NCI-H1105 (cell line): ENCODE results near the gene KIAA1671.
"Not testable (repeated sequence)": the region's sequence is repeated elsewhere in the genome, so short reads cannot be mapped to it uniquely, and the experiment has no call there.

Experiments used
- DNase-seq: peaks from one replicate; lab custom pipeline; 2025; lab: John Stamatoyannopoulos, UW

Gene KIAA1671

DNA sequence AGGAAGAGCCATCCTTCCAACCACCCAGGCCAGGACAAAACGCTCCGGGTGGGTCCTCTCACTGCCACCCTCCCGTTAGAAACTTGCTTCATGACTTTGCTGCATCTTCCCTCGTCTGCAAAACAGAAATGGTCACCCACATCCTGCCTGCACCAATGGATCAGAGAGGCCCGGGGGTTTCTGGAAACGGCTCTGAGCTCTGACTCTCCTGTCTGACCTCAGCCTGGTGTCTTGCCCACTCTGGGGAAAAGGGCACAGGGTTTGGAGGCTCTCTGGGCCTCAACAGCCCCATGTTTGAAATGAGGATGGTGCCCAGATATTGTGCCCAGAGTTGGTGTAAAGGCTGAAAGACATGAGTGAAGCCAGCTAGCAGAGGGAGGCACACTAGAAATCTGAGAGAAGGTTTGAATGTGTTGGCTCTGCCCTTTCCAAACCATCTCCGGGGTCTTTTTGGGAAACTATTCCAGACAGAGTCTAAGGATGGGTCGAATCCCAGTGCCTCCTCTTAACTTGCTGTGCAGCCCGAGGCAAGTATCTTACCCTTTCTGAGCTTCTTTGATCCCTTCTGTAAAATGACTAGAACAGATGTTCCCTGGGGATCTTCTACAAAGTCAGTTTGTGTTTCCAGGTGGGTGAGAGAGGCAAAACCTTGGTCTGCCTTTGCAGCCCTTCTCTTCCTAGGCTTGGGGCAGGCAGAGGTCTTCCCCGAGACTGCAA is 249.2 kb downstream of the KIAA1671 start:
- DNase-seq, result no peak

DNA sequence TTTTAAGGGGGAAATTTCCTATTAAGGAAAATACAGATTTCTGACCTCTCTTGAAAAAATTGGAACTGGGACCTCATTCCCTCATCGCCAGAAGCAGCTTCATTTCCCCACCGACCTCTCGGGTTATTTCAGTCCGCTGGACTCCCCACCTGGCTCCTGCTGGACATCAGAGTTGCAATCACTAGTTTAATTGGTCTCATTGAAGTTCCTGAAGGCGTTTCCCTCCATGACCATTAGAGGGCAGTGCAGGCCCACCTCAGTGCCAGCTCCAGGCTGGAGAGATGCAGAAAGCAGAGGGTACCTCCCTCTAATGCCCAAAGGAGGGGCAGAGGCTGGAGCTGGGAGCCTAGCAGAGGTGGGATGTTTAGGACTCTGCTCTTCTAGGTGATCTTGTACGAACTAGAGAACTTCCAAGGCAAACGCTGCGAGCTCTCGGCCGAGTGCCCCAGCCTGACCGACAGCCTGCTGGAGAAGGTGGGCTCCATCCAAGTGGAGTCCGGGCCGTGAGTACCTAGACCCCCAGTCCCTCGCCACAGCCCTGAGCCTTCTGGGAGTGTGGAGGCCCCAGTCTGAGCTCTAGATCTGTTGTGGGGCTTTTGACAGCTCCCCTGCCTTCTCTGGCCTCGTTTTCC is 249.9 kb downstream of the KIAA1671 start:
- peak; percentile 37 for DNase-seq

DNA sequence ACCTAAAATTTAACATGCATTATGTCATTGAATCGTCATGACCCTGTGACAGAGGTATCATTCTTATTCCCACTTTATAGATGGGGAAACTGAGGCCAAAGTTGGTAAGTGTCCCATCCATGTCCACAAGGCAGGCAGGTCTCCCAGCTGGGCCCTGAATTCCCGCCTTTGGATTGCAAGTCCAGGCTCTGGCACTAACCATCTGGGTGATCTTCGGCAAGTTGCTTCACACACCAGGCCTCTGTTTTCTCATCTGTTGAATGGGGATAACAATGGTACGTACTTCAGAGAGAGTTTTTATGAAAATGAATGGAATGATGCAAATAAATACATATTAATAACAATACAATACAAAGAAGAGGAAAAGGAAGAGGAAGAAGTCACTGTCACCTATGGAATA is 250.6 kb downstream of the KIAA1671 start:
- no peak for DNase-seq

GRCh38 chr22:25204547-25204946 is 252.0 kb downstream of the KIAA1671 start:
- DNase-seq, result not testable (repeated sequence)

DNA sequence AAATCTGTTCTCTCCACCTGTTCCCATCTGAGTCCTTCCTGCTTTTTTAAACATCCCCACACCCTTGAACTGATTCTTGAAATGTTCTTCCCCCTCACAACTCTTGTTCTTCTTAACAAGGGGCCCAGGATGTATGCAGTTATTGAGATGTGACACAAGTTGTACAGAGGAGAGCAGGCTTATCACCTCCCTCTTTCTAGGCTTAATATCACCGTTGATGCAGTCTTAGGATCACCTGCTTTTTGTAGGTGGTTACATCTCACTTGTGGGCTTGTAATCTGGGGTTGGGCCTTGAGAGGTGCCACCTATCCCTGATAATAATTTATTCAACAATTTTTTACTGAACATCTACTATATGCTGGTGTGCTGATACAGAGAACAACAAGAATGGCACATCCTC is 253.3 kb downstream of the KIAA1671 start:
- no peak for DNase-seq

GRCh38 chr22:25206998-25207397 is 254.5 kb downstream of the KIAA1671 start:
- no peak for DNase-seq

GRCh38 chr22:25207553-25208157 is 255.1 kb downstream of the KIAA1671 start:
- no peak for DNase-seq

DNA sequence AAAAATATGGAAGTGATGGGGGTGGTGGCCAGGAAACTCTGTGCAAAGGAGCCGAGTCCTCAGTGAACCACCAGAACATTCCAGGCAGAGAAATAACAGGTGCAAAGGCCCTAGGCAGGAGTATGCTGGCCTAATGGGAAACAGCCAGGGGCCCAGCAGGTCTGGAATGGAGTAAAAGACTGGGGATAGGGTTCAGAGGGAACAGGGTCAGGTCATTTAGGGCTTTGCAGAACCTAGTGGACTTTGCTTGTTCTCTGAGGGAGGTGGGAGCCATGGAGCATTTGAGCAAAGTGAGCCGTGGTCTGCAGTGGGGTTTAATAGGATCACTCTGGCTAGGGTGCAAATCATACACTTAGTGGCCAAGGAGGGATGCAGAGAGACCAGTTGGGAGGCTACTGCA is 255.8 kb downstream of the KIAA1671 start:
- no peak for DNase-seq

GRCh38 chr22:25208743-25209505 is 256.4 kb downstream of the KIAA1671 start:
- DNase-seq, result no peak

DNA sequence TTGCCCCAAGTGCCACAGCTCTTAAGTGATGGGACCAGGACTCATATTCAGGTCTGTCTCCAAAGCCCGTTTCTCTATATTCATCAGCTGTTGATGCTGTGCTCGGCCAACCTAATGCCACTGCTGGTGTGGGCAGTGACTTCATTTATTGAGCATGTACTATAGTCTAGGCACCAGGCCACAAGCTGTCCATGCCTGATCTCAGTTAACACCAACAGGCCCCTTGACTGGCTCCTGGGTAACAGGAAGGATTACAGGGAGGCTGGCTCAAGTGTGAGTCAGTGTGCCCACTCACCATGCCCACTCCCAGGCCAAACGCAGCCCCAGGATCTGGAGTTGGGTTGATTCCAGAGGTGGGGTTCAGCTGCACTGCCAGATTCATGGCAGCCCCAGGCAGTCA is 258.3 kb downstream of the KIAA1671 start:
- DNase-seq, result no peak

DNA sequence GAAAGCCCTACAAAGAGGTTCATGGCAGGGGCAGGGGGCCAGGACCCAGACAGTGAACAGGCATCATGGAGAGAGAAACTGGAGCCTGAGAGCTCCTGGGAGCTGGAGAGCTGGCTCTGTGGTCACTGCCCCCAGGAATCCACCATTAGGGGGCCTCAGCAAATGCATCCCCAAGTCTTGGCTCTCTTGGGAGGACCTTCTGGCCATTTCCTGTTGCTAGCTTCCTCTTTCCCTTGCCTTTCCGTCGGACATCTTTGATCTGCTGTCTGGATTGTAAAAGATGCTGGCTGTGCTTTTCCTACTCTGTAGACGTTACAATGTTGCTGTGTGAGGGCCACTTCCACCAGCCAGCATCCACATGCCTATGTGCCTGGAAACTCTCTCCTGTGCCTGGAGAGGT is 259.8 kb downstream of the KIAA1671 start:
- no peak for DNase-seq

DNA sequence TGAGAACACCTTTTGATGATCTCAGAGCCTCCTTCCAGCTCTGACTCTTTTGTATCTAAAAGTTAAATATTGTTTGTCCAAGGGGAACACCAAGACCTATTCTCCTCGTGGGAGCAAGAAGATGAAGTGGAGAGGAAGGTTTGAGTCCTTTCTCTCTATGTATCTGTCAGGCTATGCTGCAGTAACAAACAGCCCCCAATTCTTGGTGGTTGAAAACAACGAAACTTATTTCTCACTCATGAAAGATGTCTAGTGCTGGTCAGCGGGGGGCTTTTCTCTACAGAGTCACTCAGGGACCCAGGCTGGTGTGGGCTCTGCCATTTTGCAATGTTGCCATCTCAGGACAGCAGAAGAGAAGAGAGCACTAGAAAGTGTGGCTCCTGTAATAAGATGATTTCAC is 260.7 kb downstream of the KIAA1671 start:
- DNase-seq, result no peak

DNA sequence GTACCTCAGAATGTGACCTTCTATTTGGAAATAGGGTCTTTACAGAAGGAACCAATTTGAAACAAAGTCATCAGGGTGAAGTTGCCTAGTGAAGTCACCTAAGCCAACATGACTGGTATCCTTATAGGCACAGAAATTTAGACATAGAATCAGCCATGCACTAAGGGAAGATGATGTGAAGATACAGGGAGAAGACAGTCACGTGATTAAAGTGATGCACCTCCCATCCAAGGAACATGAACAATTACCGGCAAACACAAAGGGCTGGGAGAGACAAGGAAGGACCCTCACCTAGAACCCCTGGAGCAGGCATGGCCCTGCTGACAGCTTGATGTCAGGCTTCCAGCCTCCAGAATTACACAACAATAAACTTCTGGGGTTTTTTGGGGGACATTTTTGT is 263.7 kb downstream of the KIAA1671 start:
- DNase-seq, result no peak

DNA sequence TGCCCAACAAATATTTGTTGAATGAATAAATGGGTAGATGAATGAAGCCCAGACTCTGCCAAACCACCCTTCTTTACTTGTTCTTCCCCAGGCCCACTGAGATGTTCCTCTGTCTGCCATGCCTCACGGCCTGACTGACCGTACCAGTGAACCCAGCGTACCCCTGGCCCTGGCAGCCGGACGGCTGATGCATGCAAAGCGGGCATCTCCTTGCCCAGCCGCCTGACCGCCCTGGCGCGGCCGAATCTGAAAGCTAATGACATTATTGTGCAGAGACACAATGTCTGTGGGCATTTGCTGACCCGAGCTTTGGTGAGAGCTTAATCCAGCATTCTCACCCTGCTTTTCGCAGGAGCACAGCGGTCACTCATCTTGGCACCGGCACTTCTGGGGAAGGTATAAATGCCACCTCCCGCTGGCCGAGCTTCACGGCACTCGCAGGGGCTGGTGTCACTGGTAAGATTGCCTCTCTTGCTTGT is 266.7 kb downstream of the KIAA1671 start, which contains the start of gene CRYBB2:
TSS of gene CRYBB2 (plus strand) at position 429 of the 479 bp plus-strand sequence. CDS start 1,791 bp downstream, outside the sequence.
- no peak for DNase-seq

DNA sequence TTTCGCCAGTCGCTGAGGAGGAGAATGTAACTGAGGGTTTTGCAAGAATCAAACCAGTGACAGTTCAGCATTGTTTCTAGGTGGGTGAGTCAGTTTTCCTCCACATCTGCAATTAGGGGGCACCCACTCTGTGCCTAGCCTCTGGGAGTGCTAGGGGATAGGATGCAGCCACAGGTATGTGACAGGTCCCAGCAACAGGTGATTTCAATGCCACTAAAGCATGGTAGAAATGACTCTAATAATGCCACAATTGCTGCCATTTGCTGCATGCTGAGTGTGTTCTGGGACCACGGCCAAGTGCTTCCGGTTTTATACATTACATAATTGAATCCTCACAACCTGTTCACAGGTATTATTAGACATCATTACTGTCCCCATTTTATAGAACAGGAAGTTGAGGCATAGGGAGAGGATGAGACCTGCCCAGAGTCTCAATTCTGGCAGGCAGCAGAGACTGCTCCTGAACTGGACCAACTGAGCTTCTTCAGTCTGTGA is 267.5 kb downstream of the KIAA1671 start:
- peak; percentile 50 for DNase-seq

- no peak for DNase-seq
Observed at GRCh38 chr22:25221790-25222189, 269.3 kb downstream of the KIAA1671 start.

- DNase-seq, result no peak
Observed at GRCh38 chr22:25223269-25223850, 270.8 kb downstream of the KIAA1671 start.

DNA sequence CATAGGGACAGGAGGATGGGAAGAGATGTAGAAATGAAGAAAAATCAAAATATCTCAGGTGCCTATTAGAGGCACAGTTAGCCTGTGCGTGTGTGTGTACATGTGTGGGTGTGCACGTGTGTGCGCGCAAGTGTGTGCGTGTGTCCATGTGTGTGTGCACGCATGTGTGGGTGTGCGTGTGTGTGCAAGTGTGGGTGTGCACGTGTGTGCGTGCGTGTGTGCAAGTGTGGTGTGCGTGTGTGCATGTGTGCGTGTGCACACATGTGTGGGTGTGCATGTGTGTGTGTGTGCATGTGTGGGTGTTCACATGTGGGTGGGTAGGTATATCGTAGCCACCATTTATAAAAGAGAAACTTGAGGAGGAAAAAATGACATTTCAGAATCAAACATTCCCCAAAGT is 276.3 kb downstream of the KIAA1671 start:
- no peak for DNase-seq

DNA sequence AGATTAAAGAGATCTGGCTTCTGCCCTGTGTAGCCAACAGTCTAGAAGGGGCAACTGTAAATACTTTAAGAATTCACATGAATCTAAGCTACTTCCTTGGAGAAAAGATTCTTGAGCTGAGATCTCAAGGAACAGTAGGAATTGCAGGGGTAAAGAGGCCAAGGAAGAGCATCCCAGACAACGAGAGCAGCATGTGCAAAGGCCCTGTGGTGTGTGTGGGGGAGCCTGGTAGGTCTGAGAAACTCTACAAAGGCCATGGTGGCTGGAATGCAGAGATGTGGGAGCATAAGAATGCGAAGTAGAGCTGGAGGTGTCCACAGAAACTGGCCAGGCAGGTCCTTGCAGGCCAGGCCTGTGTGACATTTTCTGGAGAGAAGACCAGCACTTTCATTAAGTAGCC is 278.2 kb downstream of the KIAA1671 start:
- not testable (repeated sequence) for DNase-seq

GRCh38 chr22:25232301-25232700 is 279.8 kb downstream of the KIAA1671 start:
- no peak for DNase-seq

DNA sequence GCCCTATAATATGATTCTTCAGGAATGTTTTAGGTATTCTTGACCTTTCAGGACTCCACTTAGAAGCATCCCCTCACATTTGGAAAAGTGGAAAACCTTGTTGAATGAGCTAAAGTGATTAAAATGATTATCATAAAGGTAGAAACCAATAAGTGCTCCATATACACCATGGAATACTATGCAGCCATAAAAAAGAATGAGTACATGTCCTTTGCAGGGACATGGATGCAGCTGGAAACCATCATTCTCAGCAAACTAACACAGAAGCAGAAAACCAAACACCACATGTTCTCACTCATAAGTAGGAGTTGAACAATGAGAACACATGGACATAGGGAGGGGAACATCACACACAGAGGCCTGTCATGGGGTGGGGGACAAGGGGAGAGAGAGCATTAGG is 281.2 kb downstream of the KIAA1671 start:
- DNase-seq, result not testable (repeated sequence)
